ENCODE measurements around the gene ZIC5. TPM values are rescaled to one million over a fixed set of nuclear protein-coding genes. Genes with fewer than 3 reads are reported as not detected.
"Not testable (repeated sequence)": the region's sequence is repeated elsewhere in the genome, so short reads cannot be mapped to it uniquely, and the experiment has no call there.

The ZIC5 gene
- total RNA-seq, 1 donor from 2014 or later, result not detected

DNA sequence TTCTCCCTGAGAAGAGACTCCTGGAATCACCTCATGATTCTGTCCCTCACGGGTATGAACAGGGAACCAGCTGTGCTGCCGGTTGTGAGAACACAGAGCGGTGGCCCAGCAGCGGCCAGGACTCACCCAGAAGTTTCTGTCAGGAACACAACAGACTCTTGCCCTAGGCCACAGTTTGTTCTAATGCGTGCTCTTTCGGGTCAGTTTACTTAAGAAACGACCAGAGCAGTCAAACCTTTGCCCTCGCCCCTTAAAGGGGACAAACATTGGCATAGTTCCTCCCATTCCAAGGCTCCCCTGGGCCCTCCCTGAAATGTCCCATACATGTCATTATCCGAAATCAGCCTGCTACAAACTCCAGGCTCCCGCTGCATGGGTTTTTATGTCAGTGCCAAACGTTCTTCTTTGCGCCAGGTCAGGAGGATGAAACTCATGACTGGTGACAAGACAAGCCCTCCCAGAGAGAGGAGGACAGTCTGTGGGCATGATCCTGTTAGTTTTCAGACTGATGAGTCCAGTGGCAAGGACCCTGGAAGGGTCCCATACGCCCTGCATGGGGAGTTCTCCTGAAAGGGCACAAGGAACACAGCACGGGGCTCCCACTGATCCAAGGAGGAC lies 18.3 kb downstream of the ZIC5 start:
- Histone ChIP-seq H3K4me3 (no peak overlapping the region), H3K27me3 (ENCODE audit: low read depth) (peaks cover 72% of the 10 kb centered on the region), H3K9me3 (no peaks in the 10 kb centered on the region), H3K27ac (no peak overlapping the region), H3K4me1 (peaks cover 30% of the 10 kb centered on the region), H3K36me3 (no peaks in the 10 kb centered on the region)
- no peak for DNase-seq
- TF ChIP-seq, protein P1, sequence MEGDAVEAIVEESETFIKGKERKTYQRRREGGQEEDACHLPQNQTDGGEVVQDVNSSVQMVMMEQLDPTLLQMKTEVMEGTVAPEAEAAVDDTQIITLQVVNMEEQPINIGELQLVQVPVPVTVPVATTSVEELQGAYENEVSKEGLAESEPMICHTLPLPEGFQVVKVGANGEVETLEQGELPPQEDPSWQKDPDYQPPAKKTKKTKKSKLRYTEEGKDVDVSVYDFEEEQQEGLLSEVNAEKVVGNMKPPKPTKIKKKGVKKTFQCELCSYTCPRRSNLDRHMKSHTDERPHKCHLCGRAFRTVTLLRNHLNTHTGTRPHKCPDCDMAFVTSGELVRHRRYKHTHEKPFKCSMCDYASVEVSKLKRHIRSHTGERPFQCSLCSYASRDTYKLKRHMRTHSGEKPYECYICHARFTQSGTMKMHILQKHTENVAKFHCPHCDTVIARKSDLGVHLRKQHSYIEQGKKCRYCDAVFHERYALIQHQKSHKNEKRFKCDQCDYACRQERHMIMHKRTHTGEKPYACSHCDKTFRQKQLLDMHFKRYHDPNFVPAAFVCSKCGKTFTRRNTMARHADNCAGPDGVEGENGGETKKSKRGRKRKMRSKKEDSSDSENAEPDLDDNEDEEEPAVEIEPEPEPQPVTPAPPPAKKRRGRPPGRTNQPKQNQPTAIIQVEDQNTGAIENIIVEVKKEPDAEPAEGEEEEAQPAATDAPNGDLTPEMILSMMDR (IDR thresholded peaks at IDR 0.05), result no peak
- ATAC-seq, result no peak
- intact Hi-C loops (cut with DNase I), result no loop called here

DNA sequence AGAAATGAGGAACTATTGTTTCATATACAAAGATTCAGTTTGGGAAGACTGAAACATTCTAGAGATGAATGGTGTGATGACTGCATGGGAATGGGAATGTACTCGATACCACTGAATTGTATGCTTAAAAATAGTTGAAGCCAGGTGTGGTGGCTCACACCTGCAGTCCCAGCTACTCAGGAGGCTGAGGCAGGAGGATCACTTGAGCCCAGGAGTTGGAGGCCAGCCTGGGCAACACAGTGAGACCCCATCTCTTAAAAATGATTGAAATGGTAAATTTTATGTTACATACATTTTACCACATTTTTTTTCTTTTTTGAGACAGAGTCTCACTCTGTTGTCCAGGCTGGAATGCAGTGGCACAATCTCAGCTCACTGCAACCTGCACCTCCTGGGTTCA lies 19.9 kb downstream of the ZIC5 start:
- H3K9me3 ChIP-seq; ATAC-seq; intact Hi-C loops (cut with DNase I): not testable (repeated sequence)

DNA sequence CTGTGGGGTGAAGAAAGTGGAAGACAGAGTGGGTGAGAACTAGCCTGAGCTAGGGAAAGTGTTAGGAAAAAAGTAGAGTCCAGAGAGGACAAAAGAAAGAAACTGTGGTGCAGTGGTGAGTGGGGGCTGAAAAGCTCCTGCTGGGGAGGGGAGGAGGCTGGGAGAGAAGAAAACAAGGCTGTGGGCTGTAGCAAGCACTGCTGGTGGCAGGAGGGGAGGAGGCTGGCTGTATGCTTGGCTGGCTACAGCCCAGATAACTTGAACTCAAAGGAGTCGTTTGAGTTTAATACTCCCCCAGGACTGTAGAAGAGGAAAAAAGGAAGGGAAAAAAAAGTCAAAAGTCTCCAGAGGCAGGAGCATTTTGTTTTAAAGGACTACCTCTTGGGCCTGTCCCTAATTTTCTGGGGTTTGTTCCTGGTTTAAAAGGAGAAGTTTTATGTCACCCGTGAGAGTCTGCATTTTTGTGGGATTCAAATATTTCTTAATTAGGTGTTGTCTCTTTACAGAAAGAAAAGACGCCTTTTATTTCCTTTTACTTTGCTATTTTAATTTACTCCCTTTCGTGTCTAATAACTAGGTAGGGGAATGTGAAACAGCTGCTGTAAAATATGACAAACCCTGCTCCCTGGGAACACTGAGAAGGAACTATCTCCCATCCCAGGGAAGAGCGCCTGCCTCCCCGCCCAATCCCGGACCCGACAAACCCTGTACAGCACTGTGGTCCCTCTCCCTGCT lies 21.7 kb downstream of the ZIC5 start:
- H3K27me3 ChIP-seq (ENCODE audit: low read depth), result peaks cover 45% of the 10 kb centered on the region
- intact Hi-C loops (cut with DNase I), result no loop called here
- no peak for ATAC-seq
- DNase-seq, result no peak
- peaks cover 7% of the 10 kb centered on the region for H3K4me1 ChIP-seq
- TF ChIP-seq, protein P1 (IDR thresholded peaks at IDR 0.05), result no peak
- H3K27ac ChIP-seq, result no peak overlapping the region
- H3K36me3 ChIP-seq, result no peaks in the 10 kb centered on the region
- no peak overlapping the region for H3K4me3 ChIP-seq
- no peaks in the 10 kb centered on the region for H3K9me3 ChIP-seq

More for the DNA sequence above, 19.9 kb downstream of the ZIC5 start:
- not testable (repeated sequence) for H3K4me3 ChIP-seq, H3K27ac ChIP-seq, H3K36me3 ChIP-seq, DNase-seq
- Histone ChIP-seq H3K4me1 (peaks cover 21% of the 10 kb centered on the region), H3K27me3 (ENCODE audit: low read depth) (peaks cover 56% of the 10 kb centered on the region)

DNA sequence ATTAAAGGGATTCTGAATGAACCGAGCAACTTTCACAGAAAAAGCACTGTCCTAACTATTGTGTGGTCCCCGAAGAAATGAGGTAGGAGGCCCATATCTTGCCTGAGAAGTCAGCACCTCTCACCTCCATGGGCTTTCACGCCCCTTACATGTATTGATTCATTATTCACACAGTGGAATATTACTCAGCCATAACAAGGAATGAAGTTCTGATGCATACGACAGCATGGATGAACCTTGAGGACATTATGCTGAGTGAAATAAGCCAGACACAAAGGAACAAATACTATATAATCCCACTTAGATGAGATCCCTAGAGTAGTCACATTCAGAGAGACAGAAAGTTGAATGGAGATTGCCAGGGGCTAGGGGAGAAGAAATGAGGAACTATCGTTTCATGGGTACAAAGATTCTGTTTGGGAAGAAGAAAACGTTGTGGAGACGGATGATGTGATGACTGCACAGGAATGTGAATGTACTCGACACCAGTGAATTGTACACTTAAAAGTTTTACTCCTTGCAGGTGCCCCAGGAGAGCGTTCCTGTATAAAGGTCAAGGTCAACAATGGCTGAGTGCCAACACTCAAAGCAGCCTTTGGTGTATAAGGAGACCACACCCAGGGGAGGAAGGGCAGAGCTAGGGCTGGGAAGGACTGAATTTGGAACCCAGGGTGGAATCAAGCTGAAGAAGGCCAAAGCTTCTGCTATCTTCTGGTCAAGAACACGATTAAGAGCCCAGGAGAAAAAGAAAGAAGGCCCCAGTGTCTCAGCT lies 22.5 kb downstream of the ZIC5 start:
- DNase-seq (no peak), ATAC-seq (peak; percentile 26 to 58)
- H3K4me1 ChIP-seq, result peaks cover 7% of the 10 kb centered on the region
- no peaks in the 10 kb centered on the region for H3K9me3 ChIP-seq
- H3K4me3 ChIP-seq, result no peak overlapping the region
- H3K36me3 ChIP-seq, result no peaks in the 10 kb centered on the region
- TF ChIP-seq, protein P1 (IDR thresholded peaks at IDR 0.05), result no peak
- intact Hi-C loops (cut with DNase I), result no loop called here
- H3K27me3 ChIP-seq (ENCODE audit: low read depth), result peaks cover 45% of the 10 kb centered on the region
- no peak overlapping the region for H3K27ac ChIP-seq

DNA sequence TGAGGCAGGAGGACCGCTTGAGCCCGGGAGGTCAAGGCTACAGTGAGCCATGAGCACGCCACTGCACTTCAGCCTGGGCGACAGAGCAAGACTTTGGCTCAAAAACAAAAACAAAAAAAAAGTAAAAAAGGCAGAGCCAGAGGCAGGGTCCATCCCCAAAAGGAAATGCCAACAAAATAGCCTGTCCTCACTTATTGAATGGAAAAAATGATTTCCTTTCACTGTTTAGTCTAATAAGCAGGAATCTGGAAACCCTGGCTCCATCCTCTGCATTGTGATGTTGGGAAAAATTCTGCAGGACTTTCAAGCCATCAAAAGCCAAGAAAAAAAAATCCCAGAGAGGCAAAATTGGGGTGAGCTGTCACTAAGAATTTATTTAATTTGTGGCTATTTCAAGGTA lies 23.2 kb downstream of the ZIC5 start:
- TF ChIP-seq, protein P1 (IDR thresholded peaks at IDR 0.05), result no peak
- DNase-seq (no peak), ATAC-seq (no peak)
- Histone ChIP-seq H3K27me3 (ENCODE audit: low read depth) (peaks cover 44% of the 10 kb centered on the region), H3K36me3 (no peaks in the 10 kb centered on the region), H3K27ac (no peak overlapping the region), H3K4me3 (no peak overlapping the region), H3K4me1 (peaks cover 7% of the 10 kb centered on the region), H3K9me3 (no peaks in the 10 kb centered on the region)
- intact Hi-C loops (cut with DNase I), result no loop called here

All from lower lobe of right lung (tissue), 2 donors.